Mononuclear cell (primary cell): ENCODE data around the gene IGFBP3. TPM values are rescaled to one million over a fixed set of nuclear protein-coding genes. Genes with fewer than 3 reads are reported as not detected.

Experiments used
- H3K27me3 ChIP-seq: 2 replicates; pipeline ENCODE4 v1.6.0; 2011; ENCODE audit warnings: low read length, control low read depth; ENCODE audit not compliant: insufficient read depth
- H3K4me1 ChIP-seq: 2 replicates; pipeline ENCODE4 v1.5.1; 2011; ENCODE audit warnings: mild to moderate bottlenecking, low read length, control low read depth; ENCODE audit not compliant: insufficient read depth
- H3K4me3 ChIP-seq: 2 replicates; pipeline ENCODE4 v1.5.1; 2011; ENCODE audit warnings: mild to moderate bottlenecking, low read length, moderate library complexity
- H3K9me3 ChIP-seq: 2 replicates; pipeline ENCODE4 v1.5.1; 2011; ENCODE audit warnings: low read depth, mild to moderate bottlenecking, control low read depth, low read length
- total RNA-seq: library from RNA; depleted of rRNA; stranded (reverse); fragments of >200 nt; gene quantifications from one replicate; pipeline ENCODE4 v1.2.3, GENCODE V29; 2012

The IGFBP3 gene
- total RNA-seq, 1 donor = 6.7 TPM

DNA sequence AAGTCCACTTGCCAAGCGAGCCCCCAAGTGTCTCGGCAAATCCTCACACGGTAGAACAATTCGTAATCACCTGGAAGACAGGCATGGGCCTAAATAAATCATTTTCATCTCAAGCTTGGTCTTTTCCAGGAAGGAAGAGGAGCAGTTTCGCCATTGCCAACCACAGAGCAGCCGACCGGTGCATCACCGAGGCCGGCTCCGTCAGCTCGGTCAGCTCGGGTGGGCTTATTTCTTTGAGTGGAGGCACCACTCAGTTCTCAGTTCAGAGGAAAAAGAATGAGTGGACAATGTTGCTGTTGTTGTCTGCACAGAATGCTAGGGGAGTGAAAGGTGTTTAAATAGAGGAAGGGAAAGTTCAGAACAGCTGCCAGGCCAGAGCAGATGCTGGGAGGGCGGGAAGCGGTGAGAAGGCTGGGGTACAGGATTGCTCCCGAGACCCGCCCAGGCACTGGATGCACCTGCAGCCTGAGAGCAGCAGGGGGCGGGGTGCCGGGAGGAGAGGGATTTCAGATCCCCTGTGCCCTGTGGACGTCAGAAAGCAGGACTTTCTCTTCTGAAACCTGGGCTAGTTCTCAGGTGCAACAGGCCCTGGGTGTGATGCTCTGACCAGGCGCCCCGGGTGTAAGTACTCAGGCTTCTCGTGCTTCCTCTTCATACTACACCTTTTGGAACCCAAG, 17.7 kb upstream of the IGFBP3 start:
- no peaks in the 10 kb centered on the region for H3K9me3 ChIP-seq
- H3K27me3 ChIP-seq = peaks cover 8% of the 10 kb centered on the region
- H3K4me1 ChIP-seq = peaks cover 3% of the 10 kb centered on the region
- no peak overlapping the region for H3K4me3 ChIP-seq

DNA sequence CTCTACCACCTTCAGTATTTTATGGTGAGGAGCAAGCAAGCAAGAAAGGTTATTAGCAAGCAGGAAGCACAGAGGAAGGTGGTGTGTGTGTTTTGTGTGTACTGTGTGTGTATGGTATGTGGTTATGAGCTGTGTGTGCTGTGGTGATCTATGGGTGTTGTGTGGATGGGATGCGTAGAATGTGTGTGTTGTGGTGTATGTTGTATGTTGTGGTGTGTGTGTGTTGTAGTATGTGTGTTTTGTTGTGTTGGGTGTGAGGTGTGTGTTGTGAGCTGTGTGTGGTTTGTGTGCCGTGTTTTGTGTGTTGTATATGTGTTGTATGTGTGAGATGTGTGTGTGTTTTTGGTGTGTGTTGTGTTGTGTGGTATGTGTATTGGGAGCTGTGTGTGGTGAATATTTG, 16.8 kb upstream of the IGFBP3 start:
- no peaks in the 10 kb centered on the region for H3K9me3 ChIP-seq
- H3K4me1 ChIP-seq = peaks cover 3% of the 10 kb centered on the region
- peaks cover 8% of the 10 kb centered on the region for H3K27me3 ChIP-seq
- H3K4me3 ChIP-seq = no peak overlapping the region

DNA sequence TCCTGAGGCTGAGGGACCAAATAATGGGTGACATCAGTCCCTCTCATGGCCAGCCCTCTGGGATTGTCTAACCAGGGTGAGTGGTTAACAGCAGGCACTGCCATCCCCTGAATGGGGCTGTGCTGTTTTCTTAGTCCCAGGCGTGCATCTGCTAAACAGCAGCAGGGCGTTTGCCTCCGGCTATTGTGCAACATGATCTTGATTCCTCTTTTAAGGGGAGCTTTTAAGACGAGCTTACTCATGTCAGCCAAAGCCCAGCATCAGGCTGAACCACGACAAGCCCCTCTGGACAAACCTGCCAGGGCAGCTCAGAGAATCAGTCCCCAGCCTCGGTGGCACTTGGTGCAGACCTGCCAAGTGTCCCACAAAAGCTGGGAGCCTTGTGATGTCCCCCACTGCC, 16.2 kb upstream of the IGFBP3 start:
- H3K4me3 ChIP-seq = no peak overlapping the region
- H3K9me3 ChIP-seq = no peaks in the 10 kb centered on the region
- peaks cover 3% of the 10 kb centered on the region for H3K4me1 ChIP-seq
- H3K27me3 ChIP-seq = peaks cover 8% of the 10 kb centered on the region

DNA sequence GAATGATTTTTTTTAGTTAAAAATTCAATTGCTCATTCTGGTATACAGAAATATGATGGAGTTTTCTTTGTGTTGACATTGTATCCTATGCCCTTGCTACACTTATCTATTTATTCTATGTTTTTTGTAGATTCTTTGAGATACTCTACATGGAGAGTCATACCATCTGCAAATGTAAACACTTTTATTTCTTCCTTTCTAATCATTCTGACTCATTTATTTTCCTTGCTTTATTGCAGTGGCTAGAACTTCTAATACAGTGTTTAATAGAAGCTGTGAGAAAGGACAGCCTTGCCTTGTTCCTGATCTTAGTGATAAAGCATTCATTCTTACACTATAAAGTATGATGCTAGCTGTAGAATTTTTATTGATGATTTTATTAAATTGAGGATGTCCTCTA, 9.9 kb upstream of the IGFBP3 start:
- peaks cover 8% of the 10 kb centered on the region for H3K27me3 ChIP-seq
- no peak overlapping the region for H3K4me3 ChIP-seq
- H3K9me3 ChIP-seq = no peaks in the 10 kb centered on the region
- no peaks in the 10 kb centered on the region for H3K4me1 ChIP-seq

DNA sequence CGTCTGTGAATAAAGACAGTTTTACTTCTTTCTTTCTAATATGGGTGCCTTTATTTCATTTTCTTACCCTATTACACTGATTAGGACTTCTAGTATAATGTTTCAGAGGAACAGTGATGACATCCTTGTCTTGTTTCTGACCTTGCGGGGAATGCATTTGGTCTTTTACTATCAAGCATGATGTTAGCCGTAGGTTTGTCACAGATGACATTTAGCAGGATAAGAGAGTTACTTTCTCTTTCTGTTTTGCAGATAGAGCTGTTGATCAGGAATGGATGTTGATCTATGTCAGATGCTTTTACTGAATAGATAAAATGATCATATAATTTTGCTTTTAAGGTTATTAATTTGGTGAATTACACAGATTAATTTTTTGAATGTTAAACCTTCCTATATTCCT, 6.6 kb upstream of the IGFBP3 start:
- no peaks in the 10 kb centered on the region for H3K4me1 ChIP-seq
- H3K27me3 ChIP-seq = peaks cover 21% of the 10 kb centered on the region
- no peak overlapping the region for H3K4me3 ChIP-seq
- H3K9me3 ChIP-seq = no peaks in the 10 kb centered on the region

DNA sequence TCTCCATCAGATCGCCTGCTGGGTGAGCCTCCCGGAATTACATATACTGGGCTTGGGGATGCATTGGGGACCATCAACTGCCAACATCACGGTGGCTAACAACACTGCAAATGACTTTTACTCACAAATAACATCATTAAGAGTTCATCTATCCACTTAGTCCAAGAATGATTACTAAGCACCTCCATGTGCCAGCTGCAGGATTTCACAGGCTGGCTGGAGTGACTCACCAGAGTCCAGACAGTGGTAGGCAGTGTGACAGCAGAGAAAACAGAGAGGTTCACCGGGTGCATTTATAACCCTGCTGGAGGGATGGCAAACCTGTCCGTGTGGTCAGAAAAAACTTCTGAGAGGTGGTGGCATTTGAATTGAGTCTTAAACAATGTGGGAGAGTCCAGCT, 3.2 kb upstream of the IGFBP3 start:
- H3K9me3 ChIP-seq = no peaks in the 10 kb centered on the region
- H3K4me1 ChIP-seq = no peaks in the 10 kb centered on the region
- no peak overlapping the region for H3K4me3 ChIP-seq
- H3K27me3 ChIP-seq = peaks cover 48% of the 10 kb centered on the region

DNA sequence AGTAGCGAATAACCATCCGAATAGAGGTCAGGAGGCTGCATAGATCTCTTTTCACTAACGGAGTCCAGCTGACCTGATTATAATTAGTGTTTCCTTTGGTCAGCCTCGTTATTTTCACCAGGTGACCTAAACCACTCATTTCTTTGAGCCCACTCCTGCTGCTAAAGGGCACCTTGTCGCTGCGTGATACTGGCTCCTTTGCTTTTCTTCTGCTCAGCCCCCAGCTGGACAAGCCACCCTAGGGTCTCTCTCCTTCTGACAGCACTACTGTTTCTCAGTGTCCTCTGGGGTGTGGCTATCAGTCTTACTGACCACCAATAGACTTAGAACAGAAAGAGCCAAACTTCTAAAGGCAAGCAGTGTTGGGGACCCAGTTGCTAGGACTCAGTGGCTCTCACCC, 2.7 kb upstream of the IGFBP3 start:
- Histone ChIP-seq H3K27me3 (peaks cover 53% of the 10 kb centered on the region), H3K4me3 (no peak overlapping the region), H3K4me1 (no peaks in the 10 kb centered on the region), H3K9me3 (no peaks in the 10 kb centered on the region)

DNA sequence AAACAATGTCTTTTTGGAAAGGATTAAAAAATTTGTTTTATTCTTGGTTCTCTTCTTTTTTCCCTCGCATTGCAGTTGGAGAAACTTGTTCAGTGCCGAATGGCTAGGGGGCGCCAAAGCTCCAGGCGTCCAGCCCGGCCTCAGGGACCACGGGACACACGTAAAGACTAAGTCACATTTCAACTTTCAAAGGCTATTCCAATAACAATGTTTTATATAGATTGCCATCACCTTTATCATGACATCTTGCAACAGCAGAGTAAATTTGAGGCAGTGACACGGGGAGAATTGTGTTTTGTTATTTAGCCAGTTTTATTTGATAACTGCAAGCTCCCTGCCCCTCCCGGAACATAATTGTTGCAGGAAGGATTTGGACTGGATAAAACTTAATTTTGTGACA, 2.2 kb upstream of the IGFBP3 start:
- H3K9me3 ChIP-seq = no peaks in the 10 kb centered on the region

DNA sequence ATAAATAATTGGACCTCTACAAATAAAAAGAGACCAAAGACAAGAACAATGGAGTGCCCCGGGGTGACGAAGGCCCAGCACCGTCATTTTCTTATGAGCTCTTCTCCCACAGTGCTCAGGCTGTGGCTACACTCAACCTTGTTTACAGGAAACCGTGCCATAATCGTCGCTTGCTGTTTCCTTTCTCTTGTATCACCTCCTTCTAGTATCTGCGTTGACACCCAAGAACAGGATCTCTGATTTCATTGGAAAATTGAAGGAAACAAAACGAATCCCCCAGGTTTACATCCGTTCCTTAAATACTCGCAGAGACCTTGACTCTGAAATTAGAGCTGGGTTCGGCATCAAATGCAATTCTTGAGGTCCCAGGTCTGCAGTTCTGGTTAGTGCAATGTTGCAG, 1.7 kb upstream of the IGFBP3 start:
- Histone ChIP-seq H3K4me3 (no peak overlapping the region), H3K4me1 (no peaks in the 10 kb centered on the region), H3K9me3 (no peaks in the 10 kb centered on the region), H3K27me3 (peaks cover 63% of the 10 kb centered on the region)

More for the DNA sequence above, 2.2 kb upstream of the IGFBP3 start:
- H3K4me1 ChIP-seq = no peaks in the 10 kb centered on the region
- H3K4me3 ChIP-seq = no peak overlapping the region
- H3K27me3 ChIP-seq = peaks cover 58% of the 10 kb centered on the region

DNA sequence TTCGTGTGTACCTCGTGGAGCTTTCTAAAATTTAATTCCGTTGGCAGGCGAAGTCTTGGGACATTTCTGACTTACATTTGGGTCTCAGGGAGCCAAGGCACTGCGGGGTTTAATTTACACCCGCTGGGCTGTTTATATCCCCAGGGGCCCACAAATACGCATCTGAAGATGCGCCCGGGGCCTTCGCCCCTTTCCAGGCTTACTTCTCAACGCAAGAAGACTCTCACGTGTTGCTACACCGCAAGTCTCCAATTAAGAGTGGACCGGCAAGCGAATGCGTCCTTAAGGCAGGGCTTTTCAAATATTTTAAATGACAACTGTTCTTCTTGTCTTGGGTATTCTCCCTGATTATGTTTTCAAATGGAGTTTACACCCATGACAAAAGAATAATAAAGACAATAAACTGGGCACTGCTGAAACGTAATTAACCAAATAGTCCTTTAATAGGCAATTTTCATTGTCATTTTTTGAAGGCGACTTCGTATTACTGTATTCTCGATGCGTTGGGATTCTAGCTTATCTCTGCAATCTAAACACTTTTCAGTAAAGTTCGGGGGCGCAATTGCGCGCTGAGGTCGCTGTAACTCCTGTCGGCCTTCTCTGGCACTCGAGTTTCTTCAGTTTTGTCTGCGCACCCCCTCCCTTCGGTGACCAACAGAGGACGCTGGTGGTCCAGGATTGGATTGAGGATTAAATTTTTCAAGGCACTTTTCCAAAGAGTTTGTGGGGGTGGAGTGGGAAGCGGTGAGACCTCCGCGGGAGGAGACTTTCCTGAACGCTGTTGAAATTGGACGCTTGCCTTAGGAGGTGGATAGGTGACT, 837 bp upstream of the IGFBP3 start:
- Histone ChIP-seq H3K9me3 (no peaks in the 10 kb centered on the region), H3K27me3 (peaks cover 65% of the 10 kb centered on the region), H3K4me1 (no peaks in the 10 kb centered on the region), H3K4me3 (no peak overlapping the region)

DNA sequence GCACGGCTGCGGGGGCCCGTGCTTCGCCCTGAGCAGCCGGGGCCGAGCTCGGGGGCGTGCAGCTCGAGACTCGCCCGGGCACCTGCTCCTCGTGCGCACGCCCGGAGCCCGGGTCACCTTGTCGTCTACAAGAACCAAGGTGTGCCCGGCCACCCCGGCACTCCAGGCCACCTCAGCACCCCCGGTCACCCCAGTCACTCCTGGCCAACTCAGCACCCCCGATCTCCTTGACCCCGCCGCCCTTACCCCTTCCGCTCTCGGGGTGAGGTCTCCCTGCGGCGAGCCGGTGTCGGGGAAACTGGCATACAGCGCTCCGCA, 268 bp upstream of the IGFBP3 start:
- Histone ChIP-seq H3K4me1 (no peaks in the 10 kb centered on the region), H3K27me3 (peaks cover 65% of the 10 kb centered on the region), H3K9me3 (no peaks in the 10 kb centered on the region), H3K4me3 (no peak overlapping the region)

DNA sequence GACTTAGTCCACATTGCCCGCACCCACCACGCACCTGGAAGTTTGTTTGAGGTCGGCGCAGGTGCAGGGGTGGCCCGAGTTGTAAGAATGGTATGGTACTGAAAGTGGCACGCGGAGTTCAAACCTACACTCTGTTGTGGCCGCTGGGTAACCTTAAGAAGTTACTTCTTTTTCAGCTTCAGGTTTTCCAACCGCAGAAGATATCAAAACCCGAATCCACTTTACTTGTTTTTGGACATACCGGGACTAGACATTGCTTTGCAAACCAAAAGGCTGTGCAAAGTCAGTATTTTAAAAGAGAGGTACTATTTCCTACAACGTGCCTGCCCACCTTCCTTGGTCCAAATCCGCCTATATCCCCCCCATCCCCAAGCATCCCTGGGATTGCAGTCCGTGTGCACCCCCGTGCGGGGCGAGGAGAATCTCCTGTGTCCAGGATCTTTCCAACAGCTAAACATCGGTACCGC, 1.0 kb downstream of the IGFBP3 start:
- Histone ChIP-seq H3K4me3 (no peak overlapping the region), H3K4me1 (no peaks in the 10 kb centered on the region), H3K9me3 (no peaks in the 10 kb centered on the region), H3K27me3 (peaks cover 62% of the 10 kb centered on the region)

DNA sequence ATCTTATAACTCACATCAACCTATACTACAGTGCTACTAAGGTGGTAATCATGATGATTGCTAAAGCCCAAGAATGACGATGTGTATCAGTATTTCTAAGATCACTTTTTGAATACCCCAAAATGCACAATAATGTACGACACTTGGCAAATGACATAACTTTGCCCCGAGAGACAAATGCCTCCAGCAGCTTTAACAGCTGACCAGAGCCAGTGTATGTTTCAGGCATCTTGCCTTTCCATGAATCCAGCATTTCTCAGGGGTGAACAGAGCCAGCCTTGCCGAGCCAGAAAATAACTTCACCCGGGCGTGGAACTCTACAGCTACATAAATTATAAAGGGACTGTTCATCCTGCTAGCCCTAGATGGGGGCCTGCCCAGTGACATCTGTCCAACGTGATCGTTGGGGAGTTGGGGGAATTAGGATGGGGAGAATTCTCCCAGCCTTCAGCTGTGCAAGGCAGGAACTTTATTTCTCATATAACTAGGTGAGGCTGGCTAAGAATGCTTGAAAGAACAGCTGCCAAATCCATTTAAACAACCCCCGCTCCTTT, 1.8 kb downstream of the IGFBP3 start:
- Histone ChIP-seq H3K9me3 (no peaks in the 10 kb centered on the region), H3K4me3 (no peak overlapping the region), H3K4me1 (no peaks in the 10 kb centered on the region), H3K27me3 (peaks cover 56% of the 10 kb centered on the region)

DNA sequence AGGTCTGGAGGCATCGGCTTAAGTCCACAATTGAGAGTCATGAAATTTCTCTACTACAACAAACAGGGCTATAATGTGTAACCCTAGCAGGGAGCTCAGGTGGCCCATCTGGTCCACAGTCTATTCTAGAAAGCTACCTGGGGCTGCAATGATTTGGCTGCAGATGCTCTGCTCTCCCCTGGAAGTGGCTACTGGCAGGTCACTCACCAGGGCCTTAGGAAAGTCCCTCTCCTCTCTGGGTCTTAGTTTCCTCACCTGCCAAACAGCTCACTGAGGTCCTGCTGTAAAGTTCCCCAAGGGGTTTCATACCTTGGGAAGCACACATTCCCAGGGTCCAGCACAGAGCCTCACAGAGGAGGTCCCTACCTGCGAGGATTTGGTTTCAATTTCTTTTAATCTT, 2.5 kb downstream of the IGFBP3 start:
- Histone ChIP-seq H3K27me3 (peaks cover 49% of the 10 kb centered on the region), H3K9me3 (no peaks in the 10 kb centered on the region)

DNA sequence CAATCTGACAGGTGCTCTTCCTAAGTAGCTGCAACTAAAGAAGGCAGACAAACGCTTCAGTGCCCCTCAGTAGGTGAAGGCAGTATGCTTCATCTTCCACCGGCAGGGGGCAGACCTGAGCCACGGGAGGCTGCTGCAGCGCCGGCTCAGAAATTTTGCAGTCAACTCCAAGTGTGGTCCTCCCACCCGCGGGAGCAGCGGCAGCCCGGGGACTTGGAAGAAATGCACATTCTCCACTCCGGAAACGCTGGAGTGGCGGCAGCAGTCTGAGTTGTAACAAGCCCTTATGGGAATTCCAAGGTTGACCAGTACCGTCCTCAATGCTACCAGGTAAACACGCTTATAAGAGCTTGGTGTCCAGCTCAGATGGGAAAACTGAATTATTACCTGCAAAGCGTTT, 3.4 kb downstream of the IGFBP3 start:
- Histone ChIP-seq H3K27me3 (peaks cover 43% of the 10 kb centered on the region), H3K4me3 (no peak overlapping the region), H3K4me1 (no peaks in the 10 kb centered on the region), H3K9me3 (no peaks in the 10 kb centered on the region)

More for the DNA sequence above, 2.5 kb downstream of the IGFBP3 start:
- Histone ChIP-seq H3K4me1 (no peaks in the 10 kb centered on the region), H3K4me3 (no peak overlapping the region)
